PC-3 (cell line): ENCODE data around the gene CBS.

Source experiments
- CTCF ChIP-seq: fragments of 300-600 bp; sonication (generic); conservative IDR thresholded peaks from 2 replicates; pipeline ENCODE4 v1.5.1; 2017; ENCODE audit warnings: antibody characterized with exemption, low read depth, mild to moderate bottlenecking, low read length
- EZH2 ChIP-seq: fragments of 300-600 bp; sonication (generic); IDR thresholded peaks from one replicate; pipeline ENCODE4 v1.6.1; 2017; ENCODE audit warnings: antibody characterized with exemption, mild to moderate bottlenecking, low read length; ENCODE audit not compliant: unreplicated experiment
- EZH2phosphoT487 ChIP-seq: fragments of 300-600 bp; sonication (generic); IDR thresholded peaks from 2 replicates; pipeline ENCODE4 v1.6.1; 2018; ENCODE audit warnings: mild to moderate bottlenecking, antibody characterized with exemption, low read length, borderline replicate concordance

GRCh38 chr21:43029785-43030184 is 45.9 kb downstream of the CBS start:
- no peak for TF ChIP-seq EZH2
- no peak for TF ChIP-seq CTCF
- TF ChIP-seq EZH2phosphoT487: no peak
